ENCODE measurements around the gene PDE3A. TPM values are rescaled to one million over a fixed set of nuclear protein-coding genes. Genes with fewer than 3 reads are reported as not detected.
A peak's percentile ranks its signal among the peaks of the same experiment; 100 is the strongest.
"Not testable (repeated sequence)": the region's sequence is repeated elsewhere in the genome, so short reads cannot be mapped to it uniquely, and the experiment has no call there.

Gene PDE3A
- 0.56 TPM for total RNA-seq

DNA sequence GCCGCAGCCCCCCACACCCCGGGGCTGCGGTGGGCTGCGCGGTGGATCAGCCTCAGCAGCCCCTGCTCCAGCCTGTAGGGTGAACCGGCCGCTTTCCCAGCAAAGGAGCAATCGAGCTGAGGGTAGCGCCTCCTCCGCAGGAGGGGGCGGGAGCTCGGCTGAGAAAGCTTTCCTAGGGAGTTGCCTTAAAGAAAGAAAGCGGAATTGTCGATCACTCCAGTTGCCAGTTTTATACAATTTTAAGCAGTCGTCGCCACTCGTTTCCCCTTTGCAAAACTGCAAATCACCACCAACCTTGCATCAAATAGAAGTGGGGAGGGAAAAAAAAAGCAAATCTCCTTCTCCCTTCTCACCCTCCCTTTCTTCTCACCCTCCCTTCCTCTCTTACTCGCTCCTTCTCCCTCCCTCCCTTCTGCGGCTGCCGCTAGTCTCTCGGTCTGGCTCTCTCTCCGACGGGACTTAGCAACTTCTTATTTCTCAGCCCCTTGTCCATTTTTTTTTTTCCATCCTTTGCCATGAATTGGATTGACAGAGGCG, at the start of gene PDE3A:
Gene PDE3A (plus strand): TSS at position 424 of the 537 bp plus-strand sequence. CDS start 748 bp downstream, outside the sequence.
- peak; percentile 37 for ATAC-seq

- ATAC-seq: no peak
These were observed 49.0 kb upstream of the PDE3A start for GRCh38 chr12:20319366-20319765.

GRCh38 chr12:20320552-20320951, 47.8 kb upstream of the PDE3A start:
- ATAC-seq: no peak

GRCh38 chr12:20330826-20331505, 37.4 kb upstream of the PDE3A start:
- not testable (repeated sequence) for ATAC-seq

GRCh38 chr12:20339060-20339459, 29.3 kb upstream of the PDE3A start:
- ATAC-seq: no peak

DNA sequence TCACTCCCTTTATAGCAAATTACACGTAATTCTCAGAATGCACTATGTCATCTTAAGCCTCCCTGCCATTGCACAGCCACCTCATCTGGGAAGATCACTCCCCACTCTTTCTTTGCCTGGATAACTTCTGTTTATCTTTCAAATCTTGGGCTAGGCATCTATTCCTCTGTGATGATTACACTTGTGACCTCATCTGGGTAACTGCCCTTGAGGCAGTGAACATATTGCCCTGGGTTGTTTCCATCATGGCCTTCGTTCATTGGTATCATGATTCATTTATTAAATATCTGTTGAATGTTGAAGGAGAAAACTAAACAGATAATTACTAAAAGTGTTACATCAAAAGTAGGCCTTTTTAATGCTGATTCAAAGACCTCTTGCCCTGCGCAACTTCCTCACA, 26.2 kb upstream of the PDE3A start:
- no peak for ATAC-seq

DNA sequence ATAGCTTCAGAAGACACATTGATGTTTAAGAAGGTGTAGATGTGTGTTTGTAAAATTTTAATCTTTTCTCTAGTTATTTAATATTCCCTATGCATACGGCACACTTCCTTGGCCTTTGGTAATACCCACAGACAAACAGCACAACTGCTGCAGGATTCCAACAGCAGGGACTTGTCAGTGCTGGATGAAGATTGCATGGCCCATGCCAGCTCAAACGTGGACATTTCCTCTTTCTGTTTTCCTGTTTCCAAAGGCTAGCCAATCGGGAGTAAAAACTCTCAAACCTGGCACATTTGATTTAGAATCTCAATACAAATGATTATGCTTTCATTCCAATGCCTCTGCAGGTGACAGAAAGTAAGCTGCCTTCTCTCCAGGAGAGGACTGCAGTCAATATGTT, 22.5 kb upstream of the PDE3A start:
- ATAC-seq: no peak

DNA sequence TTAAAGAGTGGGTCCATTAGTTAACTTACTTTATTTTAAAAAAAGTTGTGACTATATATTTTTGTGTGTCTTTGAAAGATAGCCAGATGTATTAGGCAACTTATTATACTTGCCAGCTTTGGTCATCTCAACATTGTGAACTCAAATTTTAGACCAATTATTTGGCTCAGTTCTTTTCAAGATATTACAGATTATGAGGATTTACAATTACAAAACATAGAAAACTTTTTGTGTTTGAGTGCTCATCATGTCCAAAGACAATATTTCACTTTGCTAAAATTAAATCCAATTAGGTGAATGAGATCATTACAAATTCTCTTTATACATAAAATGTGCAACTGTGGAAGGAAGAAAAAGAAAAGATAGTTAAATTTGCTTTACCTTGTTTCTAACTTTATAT, 18.3 kb upstream of the PDE3A start:
- no peak for ATAC-seq

GRCh38 chr12:20350495-20350894, 17.8 kb upstream of the PDE3A start:
- no peak for ATAC-seq

DNA sequence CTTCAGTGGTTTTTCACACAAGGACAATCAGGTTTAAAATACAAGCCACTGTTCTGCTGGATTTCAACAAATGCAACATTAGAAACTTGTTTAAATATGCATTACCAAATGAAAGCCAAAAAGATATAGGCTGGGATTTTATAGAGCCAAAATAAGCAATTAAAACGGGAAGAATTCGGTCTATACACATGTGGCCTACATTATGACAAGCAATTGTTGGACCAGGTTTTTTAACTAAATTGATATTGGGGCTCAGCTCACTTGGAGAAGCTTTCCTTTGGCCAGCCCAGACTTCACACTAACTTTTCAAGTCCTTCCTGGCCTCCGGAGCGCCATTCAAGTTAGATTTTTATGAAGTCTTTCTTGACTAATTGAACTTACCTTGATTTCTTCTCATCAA, 16.9 kb upstream of the PDE3A start:
- ATAC-seq: no peak

DNA sequence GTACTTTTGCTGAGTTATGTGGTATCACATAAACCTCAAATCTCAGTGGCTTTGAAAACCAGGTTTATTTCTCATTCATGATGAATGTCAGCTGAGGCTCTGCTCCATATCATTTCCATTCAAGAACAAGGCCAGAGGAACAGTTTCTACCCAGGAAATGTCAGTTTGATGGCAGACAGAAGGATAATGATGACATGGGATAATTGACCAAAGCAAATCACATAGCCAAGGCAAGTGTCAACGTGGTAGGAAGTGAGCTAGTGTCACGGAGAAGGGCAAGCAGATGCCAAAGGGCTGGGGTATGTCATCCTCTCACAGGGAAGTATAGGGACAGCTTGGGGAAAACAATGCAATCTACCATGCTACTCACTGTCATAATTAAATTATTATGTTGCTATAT, 12.3 kb upstream of the PDE3A start:
- ATAC-seq: no peak

GRCh38 chr12:20360407-20360806, 7.9 kb upstream of the PDE3A start:
- ATAC-seq: no peak

GRCh38 chr12:20361416-20361815, 6.9 kb upstream of the PDE3A start:
- no peak for ATAC-seq

GRCh38 chr12:20364501-20364900, 3.8 kb upstream of the PDE3A start:
- no peak for ATAC-seq

GRCh38 chr12:20366776-20367409, 1.4 kb upstream of the PDE3A start:
- no peak for ATAC-seq

- ATAC-seq: no peak
These were observed 689 bp upstream of the PDE3A start for GRCh38 chr12:20367583-20368113.

- ATAC-seq: no peak
These were observed 441 bp downstream of the PDE3A start for GRCh38 chr12:20368651-20369304.

DNA sequence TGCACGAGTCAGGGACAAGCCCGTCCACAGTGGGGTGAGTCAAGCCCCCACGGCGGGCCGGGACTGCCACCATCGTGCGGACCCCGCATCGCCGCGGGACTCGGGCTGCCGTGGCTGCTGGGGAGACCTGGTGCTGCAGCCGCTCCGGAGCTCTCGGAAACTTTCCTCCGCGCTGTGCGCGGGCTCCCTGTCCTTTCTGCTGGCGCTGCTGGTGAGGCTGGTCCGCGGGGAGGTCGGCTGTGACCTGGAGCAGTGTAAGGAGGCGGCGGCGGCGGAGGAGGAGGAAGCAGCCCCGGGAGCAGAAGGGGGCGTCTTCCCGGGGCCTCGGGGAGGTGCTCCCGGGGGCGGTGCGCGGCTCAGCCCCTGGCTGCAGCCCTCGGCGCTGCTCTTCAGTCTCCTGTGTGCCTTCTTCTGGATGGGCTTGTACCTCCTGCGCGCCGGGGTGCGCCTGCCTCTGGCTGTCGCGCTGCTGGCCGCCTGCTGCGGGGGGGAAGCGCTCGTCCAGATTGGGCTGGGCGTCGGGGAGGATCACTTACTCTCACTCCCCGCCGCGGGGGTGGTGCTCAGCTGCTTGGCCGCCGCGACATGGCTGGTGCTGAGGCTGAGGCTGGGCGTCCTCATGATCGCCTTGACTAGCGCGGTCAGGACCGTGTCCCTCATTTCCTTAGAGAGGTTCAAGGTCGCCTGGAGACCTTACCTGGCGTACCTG, 1.1 kb downstream of the PDE3A start:
- peak; percentile 55 for ATAC-seq

GRCh38 chr12:20370014-20370386, 1.7 kb downstream of the PDE3A start:
- no peak for ATAC-seq

DNA sequence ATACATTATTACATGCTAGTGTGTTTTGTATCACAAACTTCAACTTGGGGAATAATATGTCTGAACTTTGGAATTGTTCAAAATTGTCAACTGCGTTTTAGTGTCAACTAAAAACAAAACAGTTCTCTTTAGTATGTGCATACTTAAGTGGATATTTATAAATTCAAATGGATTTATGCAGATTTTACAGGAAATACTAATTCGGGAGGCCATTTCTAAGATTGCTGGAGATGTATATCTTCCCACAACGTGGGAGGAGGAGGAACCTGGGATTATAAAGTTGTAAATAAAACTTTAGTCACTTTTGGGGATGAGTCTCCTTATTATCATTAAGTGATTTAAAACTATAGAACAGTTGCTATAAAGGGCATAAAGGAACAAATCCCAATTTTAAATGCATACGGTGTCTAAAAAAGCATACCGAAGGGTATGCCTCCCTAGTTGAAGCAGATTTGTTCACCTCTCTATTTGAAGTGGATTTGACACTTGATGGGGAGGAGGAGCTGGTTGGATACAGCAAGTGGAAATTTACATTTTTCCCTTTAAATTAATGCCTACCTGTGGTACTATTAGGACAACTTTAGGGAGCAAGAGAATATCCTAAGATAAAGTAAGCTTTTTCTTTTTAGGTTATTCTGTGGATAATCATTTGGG, 2.7 kb downstream of the PDE3A start:
- no peak for ATAC-seq

GRCh38 chr12:20372326-20373096, 4.2 kb downstream of the PDE3A start:
- no peak for ATAC-seq

Measured in esophagus mucosa (tissue), 1 donor.